Embryonic facial prominence (tissue), 1 donor: Measurements from ENCODE around the gene TBC1D9.

ENCODE experiments used
- DNase-seq: peaks from one replicate; pipeline ENCODE4 v3.0.0-alpha.2; 2016; ENCODE audit errors: extremely low spot score

TBC1D9 gene

DNA sequence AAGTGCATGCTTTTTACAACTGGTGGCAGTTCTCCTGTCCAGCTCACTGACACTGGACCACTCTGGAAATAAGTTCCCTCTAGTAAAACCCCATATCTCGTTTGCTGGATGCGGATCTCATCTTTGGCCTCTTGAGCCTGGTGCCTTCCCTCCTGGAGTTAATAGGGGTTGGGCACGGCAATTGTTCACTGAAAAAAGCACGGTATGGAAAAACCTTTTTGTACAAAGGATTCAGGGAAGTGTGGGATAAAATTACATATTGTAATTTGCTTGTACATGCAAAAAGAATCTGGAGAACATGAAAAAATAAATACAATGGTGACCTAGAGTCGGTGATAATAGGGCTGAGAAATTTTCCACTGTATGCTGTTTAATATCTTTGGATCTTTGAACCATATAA, 30.6 kb downstream of the TBC1D9 start:
- no peak for DNase-seq

DNA sequence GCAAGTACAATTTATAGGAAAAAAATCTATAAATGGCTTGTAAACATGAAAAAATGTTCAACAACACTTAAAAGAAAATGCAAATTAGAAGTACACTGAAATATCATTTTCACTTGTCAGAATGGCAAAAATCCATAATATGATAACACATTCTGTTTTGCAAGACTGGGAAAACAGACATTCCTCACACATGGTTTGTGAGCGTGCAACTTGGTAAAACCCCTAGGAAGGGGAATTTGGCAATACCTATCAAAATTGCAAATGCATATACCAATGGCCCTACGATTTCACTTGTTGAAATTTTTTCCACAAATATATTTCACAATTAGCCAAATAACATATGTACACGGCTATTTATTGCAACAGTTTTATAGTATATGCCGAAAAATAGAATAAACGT, 31.4 kb downstream of the TBC1D9 start:
- no peak for DNase-seq

DNA sequence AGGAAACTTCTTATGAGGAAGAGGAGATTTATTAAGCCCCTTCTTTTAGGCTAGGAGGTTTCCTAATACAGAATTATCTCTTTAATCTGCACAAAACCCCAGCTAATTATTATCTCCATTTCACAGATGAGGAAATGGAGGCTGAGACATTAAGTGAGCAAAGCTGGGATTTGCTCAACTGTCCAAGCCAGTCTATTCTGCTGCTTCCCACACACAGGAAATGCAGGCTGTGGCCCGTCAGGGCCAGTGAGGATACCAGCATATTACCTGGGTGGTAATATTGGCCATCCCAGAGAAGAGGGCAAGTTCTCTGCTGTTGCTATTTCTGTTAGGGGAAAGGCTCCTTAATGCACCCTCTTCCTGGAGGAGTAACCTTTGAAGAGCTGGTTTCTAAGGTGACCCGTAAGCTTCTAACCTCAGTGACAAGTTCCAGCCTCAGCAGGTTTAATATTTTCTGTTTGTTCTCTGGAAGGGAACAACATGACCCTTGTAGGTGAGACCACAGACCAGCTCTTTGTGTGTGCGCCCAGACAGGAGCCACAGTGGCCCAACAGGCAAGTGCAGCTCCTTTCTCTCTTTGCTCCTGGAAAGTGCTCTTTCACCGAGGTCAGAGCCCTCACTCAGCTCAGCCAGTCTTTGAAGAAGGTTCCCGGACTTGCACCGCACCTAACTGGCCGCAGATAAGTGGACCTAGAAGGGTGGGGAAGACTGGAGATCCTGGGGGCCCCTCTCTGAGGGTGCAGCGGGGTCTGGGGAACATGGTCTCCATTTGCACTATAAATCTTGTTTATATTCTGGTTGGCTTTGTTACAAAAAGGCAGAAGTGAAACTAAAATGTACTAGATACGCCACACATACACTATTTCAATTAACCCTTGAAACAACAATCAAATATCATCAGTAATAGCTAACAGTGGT, 35.5 kb downstream of the TBC1D9 start:
- DNase-seq = no peak

DNA sequence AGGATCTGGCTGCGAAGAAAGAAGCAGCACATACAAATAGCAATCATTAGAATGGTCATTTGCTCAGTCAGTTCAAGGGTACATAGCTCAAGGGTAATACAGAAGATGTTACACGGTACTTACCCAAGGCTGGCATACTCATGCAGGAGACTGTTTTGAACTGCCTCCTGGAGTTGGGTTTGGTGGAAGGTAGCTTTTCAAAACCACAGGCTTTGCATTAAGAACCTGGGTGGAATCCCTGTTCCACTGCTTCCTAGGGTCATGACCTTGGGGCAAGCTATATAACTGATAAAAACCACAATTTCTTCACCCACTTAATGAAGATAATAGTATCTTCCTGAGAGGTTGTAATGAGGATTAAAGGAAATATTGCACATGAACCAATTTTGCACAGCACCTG, 36.5 kb downstream of the TBC1D9 start:
- DNase-seq = no peak

DNA sequence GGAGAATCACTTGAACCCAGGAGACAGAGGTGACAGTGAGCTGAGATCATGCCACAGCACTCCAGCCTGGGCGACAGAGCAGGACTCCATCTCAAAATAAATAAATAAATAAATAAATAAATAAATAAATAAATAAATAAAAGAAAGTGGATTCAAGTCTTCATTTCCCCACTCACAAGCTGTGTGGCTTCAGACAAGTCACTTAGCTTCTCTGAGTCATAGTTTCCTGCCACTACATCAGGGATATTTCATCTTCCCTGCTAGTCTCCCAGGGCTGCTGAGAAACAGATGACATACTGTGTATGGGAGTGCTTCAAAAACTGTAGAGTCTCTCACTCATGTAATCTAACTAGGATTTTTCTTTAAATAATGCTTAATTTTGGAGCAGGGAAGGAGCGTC, 37.2 kb downstream of the TBC1D9 start:
- no peak for DNase-seq

DNA sequence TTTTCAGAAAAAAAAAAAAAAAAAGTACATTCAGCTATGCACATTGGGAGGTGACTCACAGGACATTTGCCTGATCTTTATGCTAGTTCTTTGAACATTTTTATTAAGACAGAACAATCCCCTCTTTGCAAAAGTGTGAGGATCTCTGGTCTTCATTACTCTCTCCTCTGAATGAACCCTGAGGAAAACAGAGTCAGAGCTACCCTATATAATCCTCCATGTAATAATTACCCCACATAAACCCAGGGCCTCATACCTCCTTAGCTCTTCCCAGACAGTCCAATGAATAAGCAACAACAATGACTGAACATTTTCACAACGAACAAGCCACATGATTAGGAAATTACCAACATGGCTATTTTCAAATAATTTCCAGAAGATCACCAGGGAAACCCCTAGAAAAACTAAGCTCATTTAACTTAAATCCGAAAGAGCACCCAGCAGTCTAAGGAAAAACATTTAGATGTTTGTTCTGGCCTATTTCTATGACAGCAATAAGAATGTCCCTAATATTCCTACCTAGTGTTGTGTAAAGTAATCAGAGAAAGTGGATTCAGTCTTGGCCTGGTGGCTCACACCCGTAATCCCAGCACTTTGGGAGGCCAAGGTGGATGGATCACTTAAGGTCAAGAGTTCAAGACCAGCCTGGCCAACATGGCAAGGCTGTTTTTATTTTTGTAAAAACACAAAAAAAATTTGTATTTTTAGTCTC, 37.8 kb downstream of the TBC1D9 start:
- no peak for DNase-seq

DNA sequence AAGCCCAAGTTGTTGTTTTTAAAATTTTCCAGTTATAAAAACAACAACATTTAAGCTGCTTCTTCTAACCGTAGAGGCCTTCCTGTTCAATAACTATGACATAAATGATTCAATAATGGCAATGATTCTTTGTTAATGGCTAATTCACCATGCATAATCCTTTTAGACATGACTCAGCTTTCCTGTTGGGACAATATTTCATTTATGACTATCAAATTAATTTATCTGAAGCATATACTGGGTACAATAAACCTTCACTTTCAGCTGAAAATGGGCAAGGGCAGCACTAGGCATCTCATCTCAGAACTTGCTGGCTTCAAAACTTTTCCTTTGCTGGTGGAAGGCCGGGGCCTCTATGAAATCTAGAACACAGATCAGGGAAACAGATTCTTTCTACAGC, 38.9 kb downstream of the TBC1D9 start:
- DNase-seq = no peak

DNA sequence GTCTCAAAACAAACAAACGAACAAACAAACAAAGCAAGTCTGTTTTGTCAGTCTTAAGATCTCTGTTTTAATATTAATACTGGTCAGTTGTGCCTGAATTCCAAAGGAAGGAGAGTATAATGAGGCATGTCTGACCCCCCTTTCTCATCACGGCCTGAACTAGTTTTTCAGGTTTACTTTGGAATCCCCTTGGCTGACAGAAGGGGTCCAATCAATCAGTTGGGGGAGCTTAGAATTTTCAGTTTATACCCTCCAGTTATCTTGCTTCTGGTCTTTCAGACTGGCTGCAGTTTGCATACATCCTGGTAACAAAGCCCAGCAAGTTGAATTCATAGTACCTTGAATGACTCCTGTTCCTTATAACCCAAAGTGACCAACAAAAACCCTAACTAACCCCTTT, 41.1 kb downstream of the TBC1D9 start:
- no peak for DNase-seq

DNA sequence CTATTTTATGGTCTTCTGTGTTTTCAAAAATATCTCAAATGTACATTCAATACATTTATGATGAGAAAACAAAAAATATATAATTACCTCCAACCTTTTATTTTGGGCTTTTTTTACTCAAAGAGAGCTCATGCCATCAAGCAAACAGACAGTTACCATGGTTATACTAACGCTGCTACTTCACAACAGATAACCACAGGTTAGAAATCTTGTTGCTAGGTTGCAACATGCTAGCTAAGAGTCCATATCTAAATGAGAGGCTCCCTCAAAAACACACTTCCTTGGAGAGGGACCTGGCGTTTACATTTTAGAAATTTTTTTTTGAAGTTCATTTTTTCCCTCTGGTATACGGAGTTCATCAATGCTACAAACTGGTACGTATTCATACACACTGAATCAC, 44.3 kb downstream of the TBC1D9 start:
- DNase-seq = no peak

DNA sequence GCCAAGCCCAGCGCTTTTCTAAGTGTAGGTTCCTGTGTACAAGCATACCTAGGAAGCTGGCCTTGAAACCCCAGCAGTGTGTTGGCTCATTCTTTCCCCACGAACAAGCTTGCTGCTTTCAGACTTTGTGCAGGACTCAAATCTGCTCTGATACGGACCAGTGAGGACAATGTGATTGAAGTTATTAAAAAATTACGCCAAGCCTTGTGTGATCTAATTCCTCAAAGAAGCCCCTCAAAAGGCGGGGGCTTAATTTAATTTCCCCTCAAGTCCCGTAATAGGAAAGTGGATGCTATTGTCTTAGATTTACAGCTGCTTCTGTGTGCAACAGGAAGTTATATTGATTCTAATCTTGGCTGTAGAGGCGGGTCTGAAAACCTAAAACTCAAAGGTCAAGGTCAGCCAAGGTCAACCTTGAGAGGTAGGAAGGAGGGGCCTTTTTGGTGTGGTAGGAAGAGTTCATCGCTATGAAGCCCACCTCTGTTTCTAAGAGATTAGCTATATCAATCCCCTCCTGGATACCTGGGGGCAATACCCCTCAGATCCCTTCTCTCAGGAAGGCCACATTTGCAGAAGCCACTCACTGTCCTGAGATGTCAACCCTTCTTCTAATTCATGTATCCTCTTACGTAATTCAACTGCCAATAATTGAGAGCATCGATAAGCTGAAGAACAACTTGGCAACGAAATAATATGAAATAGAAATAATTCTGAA, 45.1 kb downstream of the TBC1D9 start:
- DNase-seq = no peak

DNA sequence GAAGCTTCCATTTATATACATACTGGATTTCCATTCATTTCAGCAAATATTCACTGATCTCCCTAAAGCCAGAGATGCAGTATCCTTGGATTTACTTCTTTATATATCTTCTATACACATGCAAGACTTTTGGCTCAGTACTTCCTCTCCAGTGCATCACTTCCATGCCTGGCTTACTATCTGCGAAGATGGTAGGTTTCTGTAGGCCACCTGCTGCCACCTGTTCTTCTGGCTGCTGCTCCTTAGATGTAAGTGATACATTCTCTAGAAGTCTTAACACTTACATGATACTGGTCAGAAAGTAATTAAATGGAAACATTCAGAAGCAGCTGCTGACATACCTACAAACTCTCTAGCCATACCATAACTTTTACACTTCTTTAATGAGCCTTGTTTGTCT, 48.9 kb downstream of the TBC1D9 start:
- DNase-seq = no peak

DNA sequence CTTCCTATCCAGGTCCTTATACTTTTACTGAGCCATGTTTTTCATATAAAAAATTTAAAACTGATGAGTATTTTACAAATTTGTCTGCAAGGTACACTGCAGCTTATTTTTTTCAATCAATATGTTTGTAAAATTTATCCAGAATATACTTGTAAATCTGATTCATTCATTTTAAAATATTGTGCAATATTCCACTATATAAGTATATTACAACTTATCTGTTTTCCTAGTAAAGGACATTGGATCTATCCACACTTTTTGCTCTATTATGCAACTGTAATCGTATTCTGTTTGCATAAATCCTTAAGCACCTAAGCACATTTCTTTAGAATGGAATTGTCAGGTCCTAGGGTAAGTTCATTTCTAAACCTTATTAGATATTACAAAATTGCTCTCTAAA, 49.5 kb downstream of the TBC1D9 start:
- no peak for DNase-seq

DNA sequence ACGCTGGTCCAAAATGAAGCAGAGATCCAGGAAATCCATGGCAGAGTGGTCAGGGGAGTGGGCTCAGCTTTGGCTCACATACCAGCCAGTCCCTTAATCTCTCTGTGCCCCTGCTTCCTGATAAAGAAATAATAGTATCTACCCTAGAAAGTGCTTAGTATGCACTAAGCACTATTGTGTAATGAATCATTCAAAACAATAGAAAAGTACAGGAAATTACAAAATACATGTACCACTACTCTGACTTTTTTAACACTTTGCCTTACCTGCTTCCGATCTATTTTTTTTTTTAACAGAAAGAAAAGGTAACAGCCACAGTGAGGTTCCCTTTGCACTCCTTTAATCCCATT, 49.9 kb downstream of the TBC1D9 start:
- DNase-seq = no peak

DNA sequence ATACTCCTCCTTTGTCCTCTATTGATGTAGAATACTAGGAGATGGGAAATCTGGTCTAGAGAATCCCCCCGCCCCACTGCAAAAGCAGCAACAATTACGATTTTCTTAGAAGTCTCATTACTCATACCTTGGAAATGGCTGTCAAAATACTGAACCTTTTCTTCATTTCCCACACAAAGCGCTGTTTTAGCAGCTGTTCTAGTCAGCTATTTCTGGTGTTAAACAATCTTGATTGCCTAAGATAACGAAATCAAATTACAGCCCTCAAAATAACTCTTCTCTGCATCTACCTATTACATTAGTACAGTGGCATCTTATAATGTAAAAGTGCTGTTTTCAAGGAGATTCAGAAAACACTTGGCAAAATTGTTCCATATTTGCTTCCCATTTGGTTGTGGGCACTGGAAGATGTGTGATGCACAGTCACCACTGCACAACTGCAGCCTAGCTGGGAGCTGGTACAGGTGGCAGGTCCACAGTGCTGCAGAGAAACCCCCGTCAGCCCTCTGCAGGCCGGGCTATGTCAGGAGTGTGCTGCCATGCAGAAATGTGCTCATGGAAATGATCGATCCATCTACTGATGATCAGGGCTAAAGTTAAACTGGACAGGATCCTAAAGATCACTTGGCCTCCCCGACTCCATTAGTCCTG, 50.4 kb downstream of the TBC1D9 start:
- DNase-seq = no peak

DNA sequence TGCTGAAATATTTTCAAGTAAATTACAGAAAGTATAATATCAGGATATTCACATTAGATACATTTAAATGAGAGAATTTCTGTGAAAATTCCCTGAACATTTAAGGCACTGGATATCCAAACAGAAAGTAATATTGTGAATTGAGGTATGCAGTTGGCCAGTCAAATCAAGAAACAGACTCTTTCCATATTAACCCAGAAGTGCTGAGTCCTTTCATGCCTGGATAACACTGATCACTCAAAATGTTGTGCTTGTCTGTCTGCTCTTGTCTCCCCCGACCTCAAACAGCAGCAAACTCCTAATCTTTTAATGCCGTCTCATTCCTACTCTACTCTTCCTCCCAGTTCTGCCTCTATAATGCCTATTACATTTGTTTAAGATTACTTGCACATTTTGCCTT, 51.2 kb downstream of the TBC1D9 start:
- no peak for DNase-seq

DNA sequence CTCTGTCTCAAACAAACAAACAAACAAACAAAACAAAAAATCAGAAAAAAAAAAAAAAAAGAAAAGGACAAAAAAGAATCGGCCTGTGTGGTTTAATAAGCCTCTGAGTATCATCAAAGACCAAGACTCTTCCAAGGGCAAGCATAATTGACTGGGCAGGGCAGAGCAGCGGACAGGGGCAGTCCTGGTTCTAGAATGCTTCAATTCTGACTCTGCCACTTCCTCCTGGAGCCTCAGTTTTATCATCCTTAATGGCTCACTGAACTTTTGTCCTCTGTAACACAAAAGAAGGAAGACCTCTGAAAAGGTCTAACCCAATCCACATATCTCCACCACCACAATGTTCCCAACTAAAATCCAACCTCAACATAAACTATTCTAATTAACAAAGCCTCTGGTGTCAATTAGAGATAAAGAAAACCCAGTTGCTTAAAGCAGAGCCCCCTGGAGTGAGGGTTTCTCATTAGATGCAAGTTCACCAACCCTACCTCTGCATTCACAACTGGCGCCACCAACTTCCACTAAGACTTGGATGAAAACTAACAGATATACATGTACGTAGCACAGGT, 51.7 kb downstream of the TBC1D9 start:
- DNase-seq = no peak

DNA sequence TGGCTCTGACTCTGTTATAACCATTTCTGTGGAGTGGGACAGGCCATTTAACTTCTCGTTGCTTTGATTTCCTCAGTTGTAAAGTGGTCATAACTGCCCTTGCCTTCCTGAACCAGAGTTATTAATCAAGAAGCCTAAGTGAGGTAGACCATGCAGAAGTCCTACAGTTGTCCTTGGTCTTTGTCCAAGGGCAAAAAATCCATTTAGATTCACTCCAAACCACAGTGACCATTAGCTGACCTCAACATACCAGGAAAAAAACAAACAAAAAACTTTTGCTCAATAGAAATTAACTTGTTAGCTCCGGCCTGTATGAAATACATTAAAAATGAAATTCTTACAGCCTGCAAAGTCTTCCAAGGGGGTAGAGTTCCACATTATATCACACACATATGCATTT, 52.7 kb downstream of the TBC1D9 start:
- DNase-seq = no peak

DNA sequence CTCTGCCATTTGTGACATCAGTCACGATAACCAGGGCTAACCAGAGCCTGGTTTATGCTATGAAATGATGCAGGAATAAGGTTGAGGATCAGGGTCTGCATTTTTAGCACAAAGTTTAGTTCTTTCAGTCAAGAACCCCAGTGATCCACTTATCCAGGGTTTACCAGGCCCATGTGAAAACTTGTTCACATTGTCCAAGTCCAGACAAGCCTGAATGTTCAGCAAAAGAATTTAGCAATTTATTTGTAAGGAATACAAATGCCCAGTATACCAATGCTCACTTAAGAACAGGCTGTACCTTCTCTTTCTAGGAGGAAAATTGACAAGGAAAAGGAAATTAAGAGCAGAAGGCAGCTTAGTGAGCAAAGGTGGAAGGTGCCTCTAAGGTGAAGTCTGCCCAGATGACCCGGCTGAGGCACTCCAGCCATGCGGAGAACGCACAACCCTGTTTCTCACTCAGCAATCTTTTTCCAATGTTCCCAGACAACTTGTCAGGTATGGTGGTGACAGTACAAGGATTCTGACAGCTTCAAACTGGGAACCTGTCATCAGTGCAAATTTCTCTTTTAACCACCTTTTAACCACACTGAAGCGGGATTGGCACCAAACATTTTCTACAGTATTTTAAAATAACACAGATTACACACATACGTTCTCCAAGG, 54.0 kb downstream of the TBC1D9 start:
- DNase-seq = no peak

DNA sequence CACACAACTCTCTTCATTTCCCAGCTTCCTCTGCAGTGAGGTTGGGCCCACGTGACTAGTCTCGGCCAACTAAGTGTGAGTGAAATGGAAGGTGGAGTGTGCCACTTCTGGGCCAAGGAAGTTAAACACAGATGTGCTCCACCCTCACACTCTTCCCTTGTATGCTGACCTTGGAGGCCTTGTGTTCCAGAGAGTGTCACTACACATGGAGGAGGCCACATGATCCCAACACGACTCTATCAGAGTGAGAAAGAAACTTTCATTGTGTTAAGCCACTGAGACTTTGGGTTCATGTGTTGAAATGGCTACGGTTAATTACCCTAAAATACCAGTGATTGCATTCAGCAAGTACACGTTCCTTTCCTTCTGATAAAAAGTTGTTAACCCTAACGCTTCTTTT, 55.1 kb downstream of the TBC1D9 start:
- no peak for DNase-seq

DNA sequence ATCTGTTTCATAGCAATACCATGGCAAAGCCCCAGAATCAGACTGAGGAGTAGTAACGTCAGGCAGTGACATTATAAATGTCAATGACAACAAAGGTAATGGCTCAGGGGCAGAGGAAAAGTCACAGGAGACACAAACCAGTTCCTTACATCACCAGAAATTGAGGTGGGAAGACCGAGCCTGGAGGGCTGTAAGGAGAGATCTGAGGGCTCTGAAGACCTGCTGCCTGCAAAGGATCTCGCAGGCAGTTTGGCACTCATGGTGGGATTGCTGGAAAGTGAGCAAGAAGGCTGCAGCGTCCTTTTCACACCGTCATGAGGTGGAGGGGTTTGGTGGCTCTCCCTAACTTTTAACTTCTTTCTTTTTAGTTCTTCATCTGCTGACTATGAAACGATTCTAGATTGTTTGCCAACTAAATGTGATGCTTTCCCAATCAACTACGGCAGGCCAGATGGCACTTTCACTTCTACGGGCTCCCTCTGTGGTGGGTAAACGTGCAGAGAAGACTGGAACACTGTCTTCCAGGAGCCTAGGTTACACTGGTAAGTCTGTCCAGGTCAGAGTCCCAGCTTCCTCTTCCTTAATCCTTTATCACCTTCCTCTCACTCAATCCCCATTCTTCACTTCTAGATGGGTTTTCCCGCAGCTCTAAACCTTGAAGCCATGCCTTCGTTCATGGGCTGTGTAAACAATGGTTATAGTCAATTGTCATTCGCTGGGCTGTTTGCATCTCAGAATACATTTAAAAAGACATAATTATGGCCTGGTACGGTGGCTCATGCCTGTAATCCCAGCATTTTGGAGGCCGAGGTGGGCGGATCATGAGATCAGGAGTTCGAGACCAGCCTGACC, 58.2 kb downstream of the TBC1D9 start:
- no peak for DNase-seq
